ENCODE measurements around the gene SLAMF9.

The SLAMF9 gene

GRCh38 chr1:159945483-159946241 lies 8.4 kb downstream of the SLAMF9 start, which contains the start of gene IGSF9:
IGSF9 (minus strand) TSS chr1:159945613; CDS start chr1:159943454, 2,159 bp downstream.
- no peak for DNase-seq

- DNase-seq = no peak
Observed at GRCh38 chr1:159944623-159945455, 9.2 kb downstream of the SLAMF9 start.

- DNase-seq = no peak
Observed at GRCh38 chr1:159943908-159944622, 10.0 kb downstream of the SLAMF9 start.

- no peak for DNase-seq
Observed at GRCh38 chr1:159943278-159943640, 10.8 kb downstream of the SLAMF9 start.

GRCh38 chr1:159942632-159943277 lies 11.3 kb downstream of the SLAMF9 start:
- DNase-seq = no peak

GRCh38 chr1:159941591-159942560 lies 12.2 kb downstream of the SLAMF9 start:
- no peak for DNase-seq

GRCh38 chr1:159941141-159941540 lies 12.9 kb downstream of the SLAMF9 start:
- no peak for DNase-seq

GRCh38 chr1:159940006-159940620 lies 13.9 kb downstream of the SLAMF9 start:
- no peak for DNase-seq

- no peak for DNase-seq
Observed at GRCh38 chr1:159939678-159940002, 14.4 kb downstream of the SLAMF9 start.

- DNase-seq = no peak
Observed at GRCh38 chr1:159938905-159939677, 14.9 kb downstream of the SLAMF9 start.

- no peak for DNase-seq
Observed at GRCh38 chr1:159938211-159938852, 15.7 kb downstream of the SLAMF9 start.

- no peak for DNase-seq
Observed at GRCh38 chr1:159937054-159937750, 16.8 kb downstream of the SLAMF9 start.

- peak; percentile 16 for DNase-seq
Observed at GRCh38 chr1:159936273-159936904, 17.6 kb downstream of the SLAMF9 start.

GRCh38 chr1:159935719-159936272 lies 18.2 kb downstream of the SLAMF9 start:
- no peak for DNase-seq

GRCh38 chr1:159935305-159935704 lies 18.7 kb downstream of the SLAMF9 start:
- no peak for DNase-seq

- DNase-seq = no peak
Observed at GRCh38 chr1:159934136-159935039, 19.6 kb downstream of the SLAMF9 start.

- no peak for DNase-seq
Observed at GRCh38 chr1:159933347-159933746, 20.7 kb downstream of the SLAMF9 start.

Measured in GOT3 (cell line).